Transverse colon (tissue), 4 donors: ENCODE measurements around the gene PAPPA. TPM values are rescaled to one million over a fixed set of nuclear protein-coding genes. Genes with fewer than 3 reads are reported as not detected.

ENCODE experiments used
- DNase-seq: peaks from one replicate; pipeline ENCODE4 v3.0.0-alpha.2; 2019
- H3K27ac ChIP-seq, 4 donors: fragments of 200-600 bp; sonication (generic); 2 replicates each; pipeline ENCODE4 v1.5.1; 2016 to 2018; ENCODE audit warnings: inconsistent platforms in 4 of 4
- H3K27me3 ChIP-seq: fragments of 200-600 bp; sonication (generic); 2 replicates; pipeline ENCODE4 v1.5.1; 2017; ENCODE audit warnings: inconsistent platforms
- H3K36me3 ChIP-seq, 4 donors: fragments of 200-600 bp; sonication (generic); 2 replicates each; pipeline ENCODE4 v1.5.1; 2017 to 2019; ENCODE audit warnings: inconsistent platforms in 4 of 4
- H3K4me1 ChIP-seq, 4 donors: fragments of 200-600 bp; sonication (generic); 2 replicates each; pipeline ENCODE4 v1.5.1; 2017 to 2020; ENCODE audit warnings: inconsistent platforms in 4 of 4
- H3K4me3 ChIP-seq, 4 donors: fragments of 200-600 bp; sonication (generic); 1 replicate in 1 of 4; 2 replicates in 3 of 4; pipeline versions ENCODE4 v1.5.1 to v1.6.1; 2017 to 2019; ENCODE audit warnings: inconsistent platforms in 4 of 4
- H3K9me3 ChIP-seq, 2 donors: fragments of 200-600 bp; sonication (generic); 2 replicates each; pipeline ENCODE4 v1.5.1; 2017 to 2019; ENCODE audit warnings: inconsistent platforms in 2 of 2
- EP300 ChIP-seq: sonication (generic); formaldehyde crosslinking; IDR thresholded peaks from one replicate; pipeline ENCODE4 v1.6.1; 2017; ENCODE audit warnings: antibody characterized with exemption, low read depth
- POLR2A ChIP-seq: fragments of 450-650 bp; IDR thresholded peaks from one replicate; pipeline ENCODE4 v1.6.1; 2016; ENCODE audit warnings: antibody characterized with exemption, mild to moderate bottlenecking, moderate library complexity
- POLR2AphosphoS5 ChIP-seq, 3 donors: sonication (generic); formaldehyde crosslinking; IDR thresholded peaks; one replicate each; pipeline ENCODE4 v1.6.1; 2016; ENCODE audit warnings: antibody characterized with exemption in 3 of 3
- whole genome bisulfite sequencing, 2 donors: methylation state at CpG; one replicate each; pipeline ENCODE4 v1.1.5; 2018; ENCODE audit warnings: low coverage in 1 of 2; 5-methylcytosine and 5-hydroxymethylcytosine counted together
- in situ Hi-C, 4 donors: fragments of 200-750 bp; cut with MboI; loops; one replicate each; pipeline versions ENCODE4 v1.15.0 to v1.15.1; 2017; ENCODE audit warnings: low sequenced_read_pairs in 3 of 4, low pct_ligation_motif_present in 1 of 4, low pct_unique_long_range_greater_than_20kb in 1 of 4
- intact Hi-C: fragments of 100-400 bp; cut with DNase I; formaldehyde crosslinking; loops from one replicate; pipeline ENCODE4 v1.15.1; 2023; ENCODE audit warnings: low total_unique reads
- total RNA-seq, 4 donors: library from RNA; depleted of rRNA; stranded (reverse); fragments of >200 nt; gene quantifications; one replicate each; pipeline ENCODE4 v1.1.0, GENCODE V29; 2016
- TF ChIP-seq, protein P1 (sequence below), 5 experiments: fragments of 200-600 bp in 3 of 5; fragments of 450-650 bp in 2 of 5; sonication (generic) in 3 of 5; IDR thresholded peaks; 1 replicate in 2 of 5; 2 replicates in 3 of 5; pipeline ENCODE4 v1.5.1; 2016 to 2017; ENCODE audit warnings: antibody characterized with exemption in 5 of 5, inconsistent platforms in 3 of 5, mild to moderate bottlenecking in 2 of 5, moderate library complexity in 1 of 5

Gene PAPPA
- total RNA-seq, 4 donors from 2014 or later = 0.37 to 4.4 (median 1.4) TPM

DNA sequence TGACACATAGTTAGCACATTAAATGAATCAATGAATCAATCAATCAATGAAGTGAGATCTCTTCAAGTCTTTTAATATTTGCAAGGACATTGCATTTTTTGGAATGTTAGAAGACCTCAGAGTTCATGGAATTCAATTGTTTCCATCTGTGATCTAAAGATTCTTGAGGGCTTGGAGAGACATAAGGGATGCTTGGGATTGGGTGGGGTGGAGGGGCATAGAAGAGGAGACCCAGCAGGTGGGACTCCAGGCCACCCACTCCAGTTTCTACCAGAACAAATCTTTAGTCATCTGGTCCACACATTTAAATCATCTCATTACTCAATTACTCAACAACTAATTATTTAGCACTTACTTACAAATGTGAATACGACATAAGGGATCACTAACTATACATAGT, 282.5 kb downstream of the PAPPA start:
- DNase-seq = no peak
- H3K4me1 ChIP-seq = no peaks in the 10 kb centered on the region
- H3K36me3 ChIP-seq = no peaks in the 10 kb centered on the region
- intact Hi-C loops (no loop called here), in situ Hi-C loops (no loop called here)
- no peak overlapping the region for H3K27ac ChIP-seq
- WGBS, 2 donors = 67 to 88% methylated on average over 1 of the region's 1 CpG
- no peaks in the 10 kb centered on the region for H3K27me3 ChIP-seq
- no peaks in the 10 kb centered on the region for H3K9me3 ChIP-seq
- H3K4me3 ChIP-seq = no peak overlapping the region
- TF ChIP-seq POLR2AphosphoS5 (IDR thresholded peaks at IDR 0.05) = no peak
- no peak for TF ChIP-seq EP300
- TF ChIP-seq, protein P1, sequence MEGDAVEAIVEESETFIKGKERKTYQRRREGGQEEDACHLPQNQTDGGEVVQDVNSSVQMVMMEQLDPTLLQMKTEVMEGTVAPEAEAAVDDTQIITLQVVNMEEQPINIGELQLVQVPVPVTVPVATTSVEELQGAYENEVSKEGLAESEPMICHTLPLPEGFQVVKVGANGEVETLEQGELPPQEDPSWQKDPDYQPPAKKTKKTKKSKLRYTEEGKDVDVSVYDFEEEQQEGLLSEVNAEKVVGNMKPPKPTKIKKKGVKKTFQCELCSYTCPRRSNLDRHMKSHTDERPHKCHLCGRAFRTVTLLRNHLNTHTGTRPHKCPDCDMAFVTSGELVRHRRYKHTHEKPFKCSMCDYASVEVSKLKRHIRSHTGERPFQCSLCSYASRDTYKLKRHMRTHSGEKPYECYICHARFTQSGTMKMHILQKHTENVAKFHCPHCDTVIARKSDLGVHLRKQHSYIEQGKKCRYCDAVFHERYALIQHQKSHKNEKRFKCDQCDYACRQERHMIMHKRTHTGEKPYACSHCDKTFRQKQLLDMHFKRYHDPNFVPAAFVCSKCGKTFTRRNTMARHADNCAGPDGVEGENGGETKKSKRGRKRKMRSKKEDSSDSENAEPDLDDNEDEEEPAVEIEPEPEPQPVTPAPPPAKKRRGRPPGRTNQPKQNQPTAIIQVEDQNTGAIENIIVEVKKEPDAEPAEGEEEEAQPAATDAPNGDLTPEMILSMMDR (IDR thresholded peaks at IDR 0.05) = no peak
- TF ChIP-seq POLR2A = no peak

DNA sequence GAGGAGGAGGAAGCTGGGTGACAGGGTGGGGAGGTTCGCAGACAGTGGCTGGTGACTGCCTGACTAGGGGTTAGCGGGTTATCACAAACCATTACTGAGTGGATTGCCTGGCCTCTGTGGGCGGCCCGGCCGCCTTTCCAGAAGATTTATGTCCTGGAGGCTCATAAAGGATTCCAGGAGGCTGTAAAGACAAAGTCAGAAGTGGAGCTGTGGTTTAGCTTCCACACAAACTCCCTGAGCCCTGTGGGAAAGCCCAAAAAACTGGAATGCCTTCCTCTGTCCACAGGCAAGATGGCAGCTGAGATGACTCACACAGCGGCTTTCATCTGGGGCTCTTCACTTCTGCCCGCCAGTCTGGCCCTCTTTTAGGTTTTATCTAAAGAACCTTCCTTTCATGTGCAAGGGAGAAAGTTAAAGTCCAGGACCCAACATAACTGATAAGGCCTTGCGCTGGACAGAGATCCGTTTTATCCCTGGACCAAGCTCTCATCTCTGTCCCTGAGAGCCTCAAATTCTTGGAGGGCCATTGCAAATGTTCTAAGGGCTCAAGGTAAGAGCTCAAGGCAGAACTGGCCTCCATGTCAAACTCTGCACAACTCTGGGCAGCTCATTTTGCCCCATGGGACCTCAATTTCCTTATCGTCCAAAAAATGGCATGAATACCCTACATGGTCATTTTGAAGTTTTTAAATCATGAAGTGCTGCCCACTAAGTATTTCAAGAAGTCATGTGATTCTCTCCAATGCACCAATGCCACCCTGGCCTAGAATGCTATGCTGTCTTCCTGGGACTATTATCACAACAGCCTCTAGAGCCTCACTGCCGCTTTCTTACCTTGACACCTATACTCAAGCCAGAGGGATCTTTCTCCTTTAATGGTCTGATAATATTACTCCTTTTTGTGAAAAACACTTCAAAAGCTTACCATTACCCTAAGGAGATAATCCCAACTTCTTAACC, 284.1 kb downstream of the PAPPA start:
- DNase-seq = no peak
- Histone ChIP-seq H3K36me3 (no peaks in the 10 kb centered on the region), H3K27ac (no peak overlapping the region), H3K9me3 (no peaks in the 10 kb centered on the region), H3K4me1 (no peaks in the 10 kb centered on the region), H3K4me3 (no peak overlapping the region), H3K27me3 (no peaks in the 10 kb centered on the region)
- TF ChIP-seq EP300 (no peak), POLR2AphosphoS5 (IDR thresholded peaks at IDR 0.05) (no peak), POLR2A (no peak)
- TF ChIP-seq, protein P1 (IDR thresholded peaks at IDR 0.05) = no peak
- in situ Hi-C loops (no loop called here), intact Hi-C loops (no loop called here)
- 89 to 100% methylated on average over 2 to 10 of the region's 11 CpGs for WGBS, 2 donors

DNA sequence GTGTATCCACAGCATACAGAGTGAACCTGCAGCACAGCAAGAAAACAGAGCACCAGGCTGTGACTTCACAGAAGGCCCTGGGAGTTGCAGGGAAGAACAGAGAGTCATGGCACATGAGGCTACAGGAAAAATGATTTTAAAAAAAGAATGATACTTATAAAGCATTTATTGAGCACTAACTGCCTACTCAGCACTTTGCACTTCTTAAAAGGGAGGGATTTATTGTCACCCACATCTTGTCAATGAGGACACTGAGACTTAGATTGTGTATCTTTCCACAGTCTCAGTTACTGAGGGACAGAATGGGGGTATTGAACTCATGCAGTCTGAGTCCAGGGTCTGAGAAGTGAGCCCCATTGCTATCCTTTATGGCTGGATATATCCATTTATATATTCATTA, 288.9 kb downstream of the PAPPA start:
- in situ Hi-C loops (no loop called here), intact Hi-C loops (no loop called here)
- no peaks in the 10 kb centered on the region for H3K36me3 ChIP-seq
- H3K4me3 ChIP-seq = no peak overlapping the region
- no peaks in the 10 kb centered on the region for H3K4me1 ChIP-seq
- H3K9me3 ChIP-seq = no peaks in the 10 kb centered on the region
- TF ChIP-seq, protein P1 (IDR thresholded peaks at IDR 0.05) = no peak
- no peaks in the 10 kb centered on the region for H3K27me3 ChIP-seq
- no peak for DNase-seq
- no peak overlapping the region for H3K27ac ChIP-seq

DNA sequence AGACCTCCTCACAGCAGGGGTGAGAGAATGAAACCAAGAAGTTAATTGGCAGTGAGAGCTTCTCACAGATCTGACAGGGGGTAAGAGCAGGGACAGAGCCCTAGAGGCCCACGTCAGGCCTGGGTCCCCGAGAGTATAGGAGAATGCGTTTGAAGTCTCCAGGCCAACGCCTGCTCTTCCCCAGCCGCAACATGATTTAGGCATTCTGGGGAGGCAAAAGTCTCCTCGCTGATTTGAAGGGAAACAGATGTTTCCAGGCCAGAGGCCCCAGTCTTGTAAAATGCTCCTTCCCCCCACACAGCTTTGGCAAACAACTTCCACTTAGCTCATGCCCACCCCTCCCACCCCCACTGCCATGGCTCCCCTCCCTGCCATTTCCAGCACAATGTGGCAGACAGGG, 294.3 kb downstream of the PAPPA start:
- no peak for TF ChIP-seq POLR2A
- no peak for TF ChIP-seq POLR2AphosphoS5 (IDR thresholded peaks at IDR 0.05)
- no peak for TF ChIP-seq EP300
- TF ChIP-seq, protein P1 (IDR thresholded peaks at IDR 0.05) = no peak
- WGBS, 2 donors = 37% methylated on average over 6 of the region's 6 CpGs; no CpG with 5 or more reads in 1 of the 2 donors
- Histone ChIP-seq H3K9me3 (no peaks in the 10 kb centered on the region), H3K4me1 (no peaks in the 10 kb centered on the region), H3K4me3 (no peak overlapping the region), H3K27ac (no peak overlapping the region), H3K27me3 (no peaks in the 10 kb centered on the region), H3K36me3 (no peaks in the 10 kb centered on the region)
- intact Hi-C loops = no loop called here
- in situ Hi-C loops = no loop called here
- no peak for DNase-seq
